GM13977 (cell line): ENCODE data around the gene PALLD.

Experiments
- DNase-seq: peaks from one replicate; pipeline ENCODE4 v3.0.0; 2012; ENCODE audit warnings: low spot score
- in situ Hi-C: fragments of 300-500 bp; cut with MboI; formaldehyde crosslinking; loops from one replicate; pipeline ENCODE4 v1.12.0; 2022; ENCODE audit warnings: low sequenced_read_pairs, low pct_unique_long_range_greater_than_20kb, mixed read lengths, inconsistent platforms; ENCODE audit not compliant: unreplicated experiment
- TF ChIP-seq, protein P1 (sequence below): IDR thresholded peaks from 2 replicates; pipeline ENCODE4 v1.5.1; 2012; ENCODE audit warnings: mild to moderate bottlenecking, control low read depth; ENCODE audit not compliant: insufficient read depth; ENCODE audit errors: extremely low read depth, missing control alignments

Gene PALLD

DNA sequence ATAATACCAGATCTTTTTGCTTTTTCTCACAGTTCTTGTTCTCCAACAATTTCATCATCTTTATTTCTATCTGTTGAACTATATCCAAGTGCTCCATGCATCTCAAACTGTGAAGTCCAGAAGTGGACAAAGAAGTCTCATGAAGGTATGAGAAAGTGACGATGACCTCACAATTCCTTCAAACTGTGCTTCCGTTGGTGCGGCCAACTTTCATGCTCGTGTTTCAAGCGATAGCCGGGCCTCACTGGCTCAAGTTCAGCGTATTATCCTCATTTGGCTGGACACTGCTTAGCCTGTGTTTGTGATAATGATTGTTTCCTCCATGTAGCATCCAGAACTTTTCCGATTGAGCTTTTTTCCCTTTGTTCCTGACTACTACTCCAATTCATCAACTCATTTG is 143.1 kb downstream of the PALLD start:
- TF ChIP-seq, protein P1, sequence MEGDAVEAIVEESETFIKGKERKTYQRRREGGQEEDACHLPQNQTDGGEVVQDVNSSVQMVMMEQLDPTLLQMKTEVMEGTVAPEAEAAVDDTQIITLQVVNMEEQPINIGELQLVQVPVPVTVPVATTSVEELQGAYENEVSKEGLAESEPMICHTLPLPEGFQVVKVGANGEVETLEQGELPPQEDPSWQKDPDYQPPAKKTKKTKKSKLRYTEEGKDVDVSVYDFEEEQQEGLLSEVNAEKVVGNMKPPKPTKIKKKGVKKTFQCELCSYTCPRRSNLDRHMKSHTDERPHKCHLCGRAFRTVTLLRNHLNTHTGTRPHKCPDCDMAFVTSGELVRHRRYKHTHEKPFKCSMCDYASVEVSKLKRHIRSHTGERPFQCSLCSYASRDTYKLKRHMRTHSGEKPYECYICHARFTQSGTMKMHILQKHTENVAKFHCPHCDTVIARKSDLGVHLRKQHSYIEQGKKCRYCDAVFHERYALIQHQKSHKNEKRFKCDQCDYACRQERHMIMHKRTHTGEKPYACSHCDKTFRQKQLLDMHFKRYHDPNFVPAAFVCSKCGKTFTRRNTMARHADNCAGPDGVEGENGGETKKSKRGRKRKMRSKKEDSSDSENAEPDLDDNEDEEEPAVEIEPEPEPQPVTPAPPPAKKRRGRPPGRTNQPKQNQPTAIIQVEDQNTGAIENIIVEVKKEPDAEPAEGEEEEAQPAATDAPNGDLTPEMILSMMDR: no peak
- in situ Hi-C loops: no loop called here
- no peak for DNase-seq

DNA sequence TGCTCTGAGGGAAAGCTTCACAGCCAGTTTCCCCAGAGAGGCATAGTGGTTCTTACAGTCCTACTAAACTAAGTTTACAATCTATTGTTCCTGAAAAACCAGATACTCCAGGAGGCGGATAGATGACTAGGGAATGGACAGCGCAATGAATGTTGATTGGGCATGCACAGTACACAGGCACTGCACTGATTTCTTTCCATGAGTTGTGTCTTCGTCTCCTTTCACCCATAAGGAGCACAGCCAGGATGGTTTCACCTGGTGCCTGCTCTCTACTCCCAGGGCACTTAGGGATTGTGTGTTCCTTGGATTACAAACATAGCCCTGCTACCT is 144.9 kb downstream of the PALLD start:
- in situ Hi-C loops: no loop called here
- TF ChIP-seq, protein P1: no peak
- no peak for DNase-seq

DNA sequence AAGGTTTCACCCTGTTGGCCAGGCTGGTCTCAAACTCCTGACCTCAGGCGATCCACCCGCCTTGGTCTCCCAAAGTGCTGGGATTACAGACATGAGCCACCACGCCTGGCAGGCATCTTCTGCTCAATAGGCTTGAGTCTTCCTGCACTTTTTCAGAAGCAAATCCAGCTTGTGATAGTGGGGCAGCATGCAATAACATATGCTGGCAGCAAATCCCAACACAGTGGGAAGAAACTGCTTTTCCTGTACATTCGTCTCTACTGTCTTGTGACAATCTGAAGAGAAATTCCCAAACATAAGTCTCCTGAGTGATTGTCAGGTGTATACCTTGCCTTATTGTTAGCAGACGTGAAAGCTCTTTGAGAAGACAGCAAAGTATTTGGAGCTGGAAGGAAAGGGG is 145.7 kb downstream of the PALLD start:
- no peak for DNase-seq
- TF ChIP-seq, protein P1: no peak
- in situ Hi-C loops: no loop called here

DNA sequence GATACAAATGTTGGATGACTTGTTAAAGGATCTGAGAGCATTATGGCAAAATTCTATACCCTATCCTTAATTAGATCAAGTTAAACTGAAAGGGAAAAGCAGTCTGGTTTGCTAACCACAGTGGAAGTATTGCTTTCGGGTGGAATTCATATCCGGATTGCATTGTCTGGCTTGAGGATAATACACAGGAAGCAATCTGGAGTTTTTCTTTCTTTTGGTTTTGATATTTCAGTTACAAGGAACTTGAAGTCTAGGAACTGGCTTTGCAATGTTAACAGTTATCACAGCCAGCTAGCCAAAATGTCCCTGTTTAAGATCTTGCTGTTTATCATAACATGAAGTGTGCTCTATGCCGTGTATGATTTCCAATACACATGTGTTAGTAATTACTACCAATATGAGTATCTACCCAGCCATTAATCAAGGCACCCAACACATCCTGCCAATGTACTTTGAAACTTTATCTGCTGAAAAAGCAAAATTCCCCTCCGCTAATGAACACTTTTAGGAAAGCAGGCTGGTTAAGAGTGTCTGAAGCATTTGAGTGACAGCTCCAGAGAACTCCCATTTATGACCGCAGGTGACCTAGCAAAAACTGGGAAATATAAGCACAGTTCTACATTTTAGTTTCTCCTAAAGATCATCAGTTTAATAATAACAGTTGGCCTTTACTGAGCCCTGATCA is 146.4 kb downstream of the PALLD start:
- TF ChIP-seq, protein P1: no peak
- in situ Hi-C loops: no loop called here
- no peak for DNase-seq

DNA sequence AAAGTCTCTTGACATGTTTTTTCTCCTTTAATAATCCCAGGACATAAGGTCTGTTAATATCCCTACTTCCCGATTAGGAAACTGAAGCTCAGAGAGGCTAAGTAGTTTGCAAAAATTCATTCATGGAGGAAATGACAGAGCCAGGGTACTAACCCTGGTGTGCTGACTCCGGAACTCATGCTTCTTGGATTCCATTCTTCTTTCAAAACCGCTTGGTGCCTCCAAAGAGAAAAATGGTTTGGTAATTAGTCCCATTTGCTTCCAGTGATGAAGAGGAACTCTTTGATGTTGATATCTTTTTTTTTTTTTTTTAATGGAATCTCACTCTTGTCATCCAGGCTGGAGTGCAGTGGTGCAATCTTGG is 146.9 kb downstream of the PALLD start:
- no peak for DNase-seq
- in situ Hi-C loops: no loop called here
- TF ChIP-seq, protein P1: no peak

DNA sequence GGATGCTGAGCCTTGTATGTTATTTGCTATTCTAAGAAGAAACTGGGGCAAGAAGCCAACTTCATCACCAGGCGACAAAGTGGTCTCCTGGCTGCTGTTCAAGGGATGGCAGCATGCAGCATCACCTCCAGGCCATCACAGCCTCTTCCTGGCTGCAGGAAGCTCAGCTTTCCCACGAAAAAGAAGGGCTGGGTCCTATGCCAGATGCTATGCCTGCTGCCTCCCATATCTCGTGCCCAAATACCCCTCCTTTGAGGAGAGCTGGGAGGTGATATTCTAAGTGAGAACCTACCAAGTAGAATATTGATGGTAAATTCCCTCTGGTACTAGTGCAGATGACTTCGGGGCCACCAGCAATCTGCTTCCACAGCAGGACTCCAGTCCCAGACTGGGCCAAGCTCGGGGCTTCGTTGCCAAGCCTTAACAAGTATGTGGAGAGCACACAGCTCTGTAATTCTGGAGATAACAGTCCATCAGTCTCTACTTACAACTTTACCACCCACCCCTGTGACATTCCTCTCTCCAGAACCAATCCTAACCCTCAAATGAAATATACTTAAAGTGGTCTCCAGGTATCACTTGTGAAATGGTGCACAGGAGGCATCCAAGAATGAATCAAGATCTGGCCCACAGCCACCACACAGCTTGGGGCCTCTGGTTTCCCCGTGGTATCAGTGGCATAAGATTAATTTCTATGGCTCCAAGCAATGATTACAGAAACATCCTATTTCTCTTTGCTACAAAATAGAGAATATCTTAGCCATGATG is 149.3 kb downstream of the PALLD start:
- in situ Hi-C loops: no loop called here
- DNase-seq: no peak
- TF ChIP-seq, protein P1: no peak
